SK-N-SH (cell line): ENCODE results near the gene SEMA3G. TPM values are rescaled to one million over a fixed set of nuclear protein-coding genes. Genes with fewer than 3 reads are reported as not detected.

Experiments used
- CTCF ChIA-PET: fragments of 300-600, 350-600 bp; formaldehyde crosslinking; extraction: SDS; loops from one replicate; lab custom pipeline; 2021; lab: Yijun Ruan, JAX
- POLR2A ChIA-PET: fragments of 350-600 bp; sonication (Branson Sonifier 250); formaldehyde crosslinking; extraction: SDS; loops from one replicate; lab custom pipeline; 2020; ENCODE audit warnings: antibody characterized with exemption, inconsistent platforms; lab: Yijun Ruan, JAX
- DNase-seq: peaks from one replicate; pipeline ENCODE4 v3.0.0; 2012
- H2AFZ ChIP-seq: fragments of 200-600 bp; sonication (generic); 2 replicates; pipeline ENCODE4 v1.8.1; 2016; ENCODE audit warnings: antibody characterized with exemption, mild to moderate bottlenecking, low read depth
- H3F3A ChIP-seq: fragments of 200-600 bp; sonication (generic); replicated peaks from 2 replicates; pipeline ENCODE3; 2016; ENCODE audit warnings: antibody characterized with exemption, mild to moderate bottlenecking; ENCODE audit not compliant: insufficient read depth
- H3K27ac ChIP-seq, 2 experiments: fragments of 200-500 bp in 1 of 2; fragments of 200-600 bp in 1 of 2; sonication (Bioruptor generic) in 1 of 2; sonication (generic), shearing (Covaris generic) in 1 of 2; 2 replicates each; pipeline versions ENCODE4 v1.5.1 to v1.6.1; 2014 to 2016; ENCODE audit warnings: low read depth in 2 of 2, inconsistent platforms in 1 of 2, low read length in 1 of 2, mild to moderate bottlenecking in 1 of 2, mixed read lengths in 1 of 2
- H3K27me3 ChIP-seq: fragments of 200-600 bp; sonication (generic), shearing (Covaris generic); 2 replicates; pipeline ENCODE4 v1.6.1; 2016; ENCODE audit warnings: mixed run types; ENCODE audit not compliant: insufficient read depth
- H3K36me3 ChIP-seq, 2 experiments: fragments of 200-500 bp in 1 of 2; fragments of 200-600 bp in 1 of 2; sonication (Bioruptor generic) in 1 of 2; sonication (generic) in 1 of 2; replicated peaks in 1 of 2; 2 replicates each; pipeline versions ENCODE3 to v1.5.1; 2014 to 2016; ENCODE audit warnings: low read length in 1 of 2, mild to moderate bottlenecking in 1 of 2; ENCODE audit not compliant: insufficient read depth in 2 of 2, control insufficient read depth in 1 of 2
- H3K4me1 ChIP-seq, 2 experiments: fragments of 200-500 bp in 1 of 2; fragments of 200-600 bp in 1 of 2; sonication (Bioruptor generic) in 1 of 2; sonication (generic), shearing (Covaris generic) in 1 of 2; 2 replicates each; pipeline versions ENCODE4 v1.5.1 to v1.6.1; 2014 to 2016; ENCODE audit warnings: low read depth in 1 of 2, low read length in 1 of 2, mixed run types in 1 of 2; ENCODE audit not compliant: insufficient read depth in 2 of 2, control insufficient read depth in 1 of 2
- H3K4me2 ChIP-seq: fragments of 200-600 bp; sonication (generic), shearing (Covaris generic); 2 replicates; pipeline ENCODE4 v1.6.1; 2017; ENCODE audit warnings: mixed run types
- H3K4me3 ChIP-seq, 2 experiments: fragments of 200-500 bp in 1 of 2; fragments of 200-600 bp in 1 of 2; sonication (Bioruptor generic) in 1 of 2; sonication (generic), shearing (Covaris generic) in 1 of 2; 2 replicates each; pipeline versions ENCODE4 v1.5.1 to v1.8.1; 2014 to 2016; ENCODE audit warnings: low read depth in 2 of 2, inconsistent platforms in 1 of 2, low read length in 1 of 2, mild to moderate bottlenecking in 1 of 2, mixed read lengths in 1 of 2, moderate library complexity in 1 of 2
- H3K79me2 ChIP-seq: fragments of 200-600 bp; sonication (generic); 2 replicates; pipeline ENCODE4 v1.8.1; 2017; ENCODE audit warnings: mild to moderate bottlenecking; ENCODE audit not compliant: insufficient read depth
- H3K9ac ChIP-seq: fragments of 200-600 bp; sonication (generic); 2 replicates; pipeline ENCODE4 v1.6.1; 2017; ENCODE audit warnings: mixed run types
- H3K9me2 ChIP-seq: fragments of 200-600 bp; sonication (generic); 2 replicates; pipeline ENCODE4 v1.6.1; 2017; ENCODE audit warnings: mixed run types
- H3K9me3 ChIP-seq: fragments of 200-600 bp; sonication (generic); 2 replicates; pipeline ENCODE4 v1.6.1; 2017; ENCODE audit warnings: mixed run types, mild to moderate bottlenecking, moderate library complexity
- H4K20me1 ChIP-seq: fragments of 200-600 bp; sonication (generic); 2 replicates; pipeline ENCODE4 v1.6.1; 2017; ENCODE audit warnings: mild to moderate bottlenecking, mixed run types; ENCODE audit not compliant: insufficient read depth
- CTCF ChIP-seq: fragments of 200-600 bp; sonication (generic); IDR thresholded peaks from 2 replicates; pipeline ENCODE4 v1.6.1; 2017; ENCODE audit warnings: antibody characterized with exemption, mild to moderate bottlenecking, moderate library complexity
- ELF1 ChIP-seq: IDR thresholded peaks from 2 replicates; pipeline ENCODE4 v1.4.0; 2012
- EZH2phosphoT487 ChIP-seq: fragments of 200-600 bp; sonication (generic); IDR thresholded peaks from 2 replicates; pipeline ENCODE4 v1.6.1; 2017; ENCODE audit warnings: low read depth, mixed run types, mild to moderate bottlenecking, antibody characterized with exemption, moderate library complexity, borderline replicate concordance
- FOXJ3 ChIP-seq: sonication (generic); formaldehyde crosslinking; IDR thresholded peaks from 2 replicates; pipeline ENCODE4 v1.5.1; 2020; ENCODE audit warnings: mild to moderate bottlenecking, missing genetic modification reagents
- FOXM1 ChIP-seq: IDR thresholded peaks from 2 replicates; pipeline ENCODE4 v1.4.0; 2012; ENCODE audit warnings: low read depth, mild to moderate bottlenecking
- GATA2 ChIP-seq: sonication (generic); formaldehyde crosslinking; IDR thresholded peaks from 2 replicates; pipeline ENCODE4 v1.5.0; 2020; ENCODE audit warnings: mild to moderate bottlenecking, missing genetic modification reagents
- JUND ChIP-seq: IDR thresholded peaks from 2 replicates; pipeline ENCODE4 v1.4.0; 2012
- MEF2A ChIP-seq: IDR thresholded peaks from 2 replicates; pipeline ENCODE4 v1.4.0; 2012; ENCODE audit warnings: low read depth, borderline replicate concordance
- NFIC ChIP-seq: IDR thresholded peaks from 2 replicates; pipeline ENCODE4 v1.4.0; 2012; ENCODE audit warnings: borderline replicate concordance
- RXRA ChIP-seq: IDR thresholded peaks from 2 replicates; pipeline ENCODE4 v1.4.0; 2012; ENCODE audit warnings: low read depth, mild to moderate bottlenecking, borderline replicate concordance
- SIN3A ChIP-seq: IDR thresholded peaks from 2 replicates; pipeline ENCODE4 v1.6.1; 2012; ENCODE audit warnings: low read depth, mild to moderate bottlenecking, low read length, moderate library complexity, borderline replicate concordance
- TAF1 ChIP-seq: IDR thresholded peaks from 2 replicates; pipeline ENCODE4 v1.6.1; 2012; ENCODE audit warnings: low read depth, mild to moderate bottlenecking, low read length, moderate library complexity, borderline replicate concordance
- TCF12 ChIP-seq: IDR thresholded peaks from 2 replicates; pipeline ENCODE4 v1.4.0; 2012
- TEAD4 ChIP-seq: IDR thresholded peaks from 2 replicates; pipeline ENCODE4 v1.4.0; 2012; ENCODE audit warnings: mild to moderate bottlenecking, borderline replicate concordance; ENCODE audit not compliant: insufficient read depth
- USF1 ChIP-seq: IDR thresholded peaks from 2 replicates; pipeline ENCODE4 v1.4.0; 2012; ENCODE audit warnings: low read depth, borderline replicate concordance
- USF2 ChIP-seq: fragments of 150-350 bp; IDR thresholded peaks from 2 replicates; pipeline ENCODE4 v1.6.1; 2017; ENCODE audit warnings: antibody characterized with exemption, low read length, low read depth, borderline replicate concordance
- YY1 ChIP-seq: IDR thresholded peaks from 2 replicates; pipeline ENCODE4 v1.4.0; 2012; ENCODE audit warnings: low read depth, mild to moderate bottlenecking
- WGBS: methylation state at CpG from one replicate; pipeline ENCODE4 v1.1.6; 2017; ENCODE audit warnings: low lambda C conversion rate; 5-methylcytosine and 5-hydroxymethylcytosine counted together
- polyA plus RNA-seq, 3 experiments: library from polyadenylated mRNA; depleted of rRNA; stranded (reverse); fragments of >200 nt; gene quantifications; 2 replicates each; pipeline ENCODE4 v1.2.3, GENCODE V29; 2012
- TF ChIP-seq, protein P1 (sequence below): IDR thresholded peaks from 2 replicates; pipeline ENCODE4 v1.4.0; 2012; ENCODE audit warnings: low read depth, borderline replicate concordance
- TF ChIP-seq, protein P2 (sequence below): IDR thresholded peaks from 2 replicates; pipeline ENCODE4; 2012
- TF ChIP-seq, protein P3 (sequence below): IDR thresholded peaks from 2 replicates; pipeline ENCODE4 v1.4.0; 2012; ENCODE audit warnings: low read depth

The SEMA3G gene
- polyA plus RNA-seq, 1 of the 3 experiments (the other 2 are of a cell fraction), result 0.13 TPM

- ChIA-PET CTCF (no interaction called here), POLR2A (no interaction called here)
- Histone ChIP-seq H3K36me3 (peaks cover 48 to 82% of the 10 kb centered on the region in 2 experiments), H3K27me3 (no peaks in the 10 kb centered on the region), H3K4me3 (no peak overlapping the region), H2AFZ (no peak overlapping the region), H3K4me2 (no peak overlapping the region), H3K9ac (no peak overlapping the region), H3K9me3 (no peaks in the 10 kb centered on the region), H3K27ac (no peak overlapping the region), H4K20me1 (no peaks in the 10 kb centered on the region), H3K4me1 (peaks cover 0 to 28% of the 10 kb centered on the region in 2 experiments; a peak in 1 of 4 replicates), H3K9me2 (no peaks in the 10 kb centered on the region), H3F3A (no peaks in the 10 kb centered on the region), H3K79me2 (0 out of 2 replicates have a peak, but pooled peaks cover 2% of the 10 kb centered on the region)
- TF ChIP-seq, protein P1, sequence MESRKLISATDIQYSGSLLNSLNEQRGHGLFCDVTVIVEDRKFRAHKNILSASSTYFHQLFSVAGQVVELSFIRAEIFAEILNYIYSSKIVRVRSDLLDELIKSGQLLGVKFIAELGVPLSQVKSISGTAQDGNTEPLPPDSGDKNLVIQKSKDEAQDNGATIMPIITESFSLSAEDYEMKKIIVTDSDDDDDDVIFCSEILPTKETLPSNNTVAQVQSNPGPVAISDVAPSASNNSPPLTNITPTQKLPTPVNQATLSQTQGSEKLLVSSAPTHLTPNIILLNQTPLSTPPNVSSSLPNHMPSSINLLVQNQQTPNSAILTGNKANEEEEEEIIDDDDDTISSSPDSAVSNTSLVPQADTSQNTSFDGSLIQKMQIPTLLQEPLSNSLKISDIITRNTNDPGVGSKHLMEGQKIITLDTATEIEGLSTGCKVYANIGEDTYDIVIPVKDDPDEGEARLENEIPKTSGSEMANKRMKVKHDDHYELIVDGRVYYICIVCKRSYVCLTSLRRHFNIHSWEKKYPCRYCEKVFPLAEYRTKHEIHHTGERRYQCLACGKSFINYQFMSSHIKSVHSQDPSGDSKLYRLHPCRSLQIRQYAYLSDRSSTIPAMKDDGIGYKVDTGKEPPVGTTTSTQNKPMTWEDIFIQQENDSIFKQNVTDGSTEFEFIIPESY, result no peak
- TF ChIP-seq ELF1, result no peak
- TF ChIP-seq RXRA, result no peak
- no peak for TF ChIP-seq EZH2phosphoT487
- no peak for TF ChIP-seq TEAD4
- no peak for TF ChIP-seq TAF1
- no peak for TF ChIP-seq CTCF
- TF ChIP-seq JUND, result no peak
- no peak for TF ChIP-seq FOXM1
- TF ChIP-seq MEF2A, result no peak
- TF ChIP-seq SIN3A, result no peak
- TF ChIP-seq, protein P2, sequence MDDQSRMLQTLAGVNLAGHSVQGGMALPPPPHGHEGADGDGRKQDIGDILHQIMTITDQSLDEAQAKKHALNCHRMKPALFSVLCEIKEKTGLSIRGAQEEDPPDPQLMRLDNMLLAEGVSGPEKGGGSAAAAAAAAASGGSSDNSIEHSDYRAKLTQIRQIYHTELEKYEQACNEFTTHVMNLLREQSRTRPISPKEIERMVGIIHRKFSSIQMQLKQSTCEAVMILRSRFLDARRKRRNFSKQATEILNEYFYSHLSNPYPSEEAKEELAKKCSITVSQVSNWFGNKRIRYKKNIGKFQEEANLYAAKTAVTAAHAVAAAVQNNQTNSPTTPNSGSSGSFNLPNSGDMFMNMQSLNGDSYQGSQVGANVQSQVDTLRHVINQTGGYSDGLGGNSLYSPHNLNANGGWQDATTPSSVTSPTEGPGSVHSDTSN, result no peak
- TF ChIP-seq FOXJ3, result no peak
- no peak for TF ChIP-seq TCF12
- no peak for TF ChIP-seq USF1
- no peak for TF ChIP-seq YY1
- no peak for TF ChIP-seq USF2
- no peak for TF ChIP-seq GATA2 (CRISPR knock-in tag)
- TF ChIP-seq, protein P3, sequence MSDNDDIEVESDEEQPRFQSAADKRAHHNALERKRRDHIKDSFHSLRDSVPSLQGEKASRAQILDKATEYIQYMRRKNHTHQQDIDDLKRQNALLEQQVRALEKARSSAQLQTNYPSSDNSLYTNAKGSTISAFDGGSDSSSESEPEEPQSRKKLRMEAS, result no peak
- no peak for TF ChIP-seq NFIC
- no peak for DNase-seq
- 97% methylated on average over 5 of the region's 6 CpGs for WGBS
Measured at GRCh38 chr3:52477796-52478095, 32.8 kb upstream of the SEMA3G start.
